WTC11 (cell line): ENCODE measurements around the gene ATXN7L2. TPM values are rescaled to one million over a fixed set of nuclear protein-coding genes. Genes with fewer than 3 reads are reported as not detected.

Experiments
- ATAC-seq: fragments of 200-7000 bp; cut with Tn5 transposase; 2 replicates; pipeline ENCODE4 v1.10.0; 2021; ENCODE audit warnings: mild to moderate bottlenecking, moderate library complexity
- CTCF ChIA-PET: fragments of 300-600 bp; sonication (Branson Sonifier 250); formaldehyde crosslinking; loops from one replicate; lab custom pipeline; 2021; ENCODE audit warnings: antibody characterized with exemption; lab: Charles Lee
- POLR2A ChIA-PET: fragments of 350-600 bp; sonication (Branson Sonifier 250); formaldehyde crosslinking; loops from one replicate; lab custom pipeline; 2021; ENCODE audit warnings: antibody characterized with exemption; lab: Charles Lee
- DNase-seq: peaks from one replicate; pipeline ENCODE4 v3.0.0; 2021; ENCODE audit warnings: low spot score
- H3K27ac Mint-ChIP-seq: 2 replicates; pipeline ENCODE4 v1.8.0; 2021; ENCODE audit warnings: mixed read lengths
- H3K27me3 Mint-ChIP-seq: 2 replicates; pipeline ENCODE4 v1.8.0; 2021; ENCODE audit warnings: low read depth, mild to moderate bottlenecking, moderate library complexity, mixed read lengths
- H3K36me3 Mint-ChIP-seq: 2 replicates; pipeline ENCODE4 v1.8.0; 2021; ENCODE audit warnings: mixed read lengths
- H3K4me1 Mint-ChIP-seq: 2 replicates; pipeline ENCODE4 v1.8.0; 2022; ENCODE audit warnings: mixed read lengths
- H3K4me3 Mint-ChIP-seq: 2 replicates; pipeline ENCODE4 v1.8.0; 2021; ENCODE audit warnings: mild to moderate bottlenecking, moderate library complexity, mixed read lengths
- H3K9me3 Mint-ChIP-seq: 2 replicates; pipeline ENCODE4 v1.8.0; 2021; ENCODE audit warnings: mixed read lengths
- CREB1 ChIP-seq: sonication (generic); formaldehyde crosslinking; IDR thresholded peaks from 2 replicates; pipeline ENCODE4 v1.8.0; 2023; ENCODE audit warnings: mild to moderate bottlenecking, missing genetic modification reagents
- CREM ChIP-seq: sonication (generic); formaldehyde crosslinking; IDR thresholded peaks from 2 replicates; pipeline ENCODE4 v1.8.1; 2022; ENCODE audit warnings: mild to moderate bottlenecking, missing genetic modification reagents, moderate library complexity
- ETV6 ChIP-seq: sonication (generic); formaldehyde crosslinking; IDR thresholded peaks from 2 replicates; pipeline ENCODE4 v1.8.1; 2022; ENCODE audit warnings: mild to moderate bottlenecking, missing genetic modification reagents
- FOXJ3 ChIP-seq: sonication (generic); formaldehyde crosslinking; IDR thresholded peaks from 2 replicates; pipeline ENCODE4 v1.9.0; 2021; ENCODE audit warnings: missing genetic modification reagents, mild to moderate bottlenecking, borderline replicate concordance
- FOXP1 ChIP-seq: sonication (generic); formaldehyde crosslinking; IDR thresholded peaks from 2 replicates; pipeline ENCODE4 v1.8.0; 2022; ENCODE audit warnings: missing genetic modification reagents, mild to moderate bottlenecking, moderate library complexity, borderline replicate concordance
- GRHL2 ChIP-seq: fragments of 250-450 bp; sonication (Bioruptor Pico); IDR thresholded peaks from 2 replicates; pipeline ENCODE4 v1.8.0; 2022; ENCODE audit warnings: mild to moderate bottlenecking, moderate library complexity; ENCODE audit not compliant: insufficient replicate concordance, severe bottlenecking
- KAT7 ChIP-seq: sonication (generic); formaldehyde crosslinking; IDR thresholded peaks from 2 replicates; pipeline ENCODE4 v1.8.1; 2023; ENCODE audit warnings: missing genetic modification reagents, mild to moderate bottlenecking, borderline replicate concordance
- MYBL2 ChIP-seq: sonication (generic); formaldehyde crosslinking; IDR thresholded peaks from 2 replicates; pipeline ENCODE4 v1.8.1; 2023; ENCODE audit warnings: mild to moderate bottlenecking, moderate library complexity, missing genetic modification reagents
- NR2C2 ChIP-seq: sonication (generic); formaldehyde crosslinking; IDR thresholded peaks from 2 replicates; pipeline ENCODE4 v1.8.0; 2022; ENCODE audit warnings: mild to moderate bottlenecking, missing genetic modification reagents
- PRRX2 ChIP-seq: fragments of 250-450 bp; sonication (Bioruptor Pico); IDR thresholded peaks from 2 replicates; pipeline ENCODE4 v1.8.0; 2021; ENCODE audit warnings: mild to moderate bottlenecking
- SP1 ChIP-seq: sonication (generic); formaldehyde crosslinking; conservative IDR thresholded peaks from 2 replicates; pipeline ENCODE4 v1.8.1; 2022; ENCODE audit warnings: missing genetic modification reagents
- ZBTB21 ChIP-seq: sonication (generic); formaldehyde crosslinking; IDR thresholded peaks from 2 replicates; pipeline ENCODE4 v1.8.1; 2023; ENCODE audit warnings: mild to moderate bottlenecking, missing genetic modification reagents, borderline replicate concordance
- ZNF423 ChIP-seq: fragments of 250-450 bp; sonication (Bioruptor Pico); IDR thresholded peaks from 2 replicates; pipeline ENCODE4 v2.1.2; 2022; ENCODE audit warnings: mild to moderate bottlenecking, moderate library complexity
- ZNF671 ChIP-seq: fragments of 250-450 bp; sonication (Bioruptor Pico); IDR thresholded peaks from 2 replicates; pipeline ENCODE4 v1.8.0; 2021; ENCODE audit warnings: mild to moderate bottlenecking
- total RNA-seq: library from RNA; stranded (reverse); gene quantifications from 3 replicates; pipeline ENCODE4 v1.2.3, GENCODE V29; 2021
- TF ChIP-seq, protein P1 (sequence below): sonication (generic); formaldehyde crosslinking; IDR thresholded peaks from 2 replicates; pipeline ENCODE4 v1.8.1; 2023; ENCODE audit warnings: mild to moderate bottlenecking, missing genetic modification reagents
- TF ChIP-seq, protein P2 (sequence below): sonication (generic); formaldehyde crosslinking; IDR thresholded peaks from 2 replicates; pipeline ENCODE4 v1.8.0; 2023; ENCODE audit warnings: missing genetic modification reagents, mild to moderate bottlenecking, borderline replicate concordance
- TF ChIP-seq, protein P3 (sequence below): sonication (generic); formaldehyde crosslinking; IDR thresholded peaks from 2 replicates; pipeline ENCODE4 v1.8.1; 2022; ENCODE audit warnings: mild to moderate bottlenecking, moderate library complexity, missing genetic modification reagents
- TF ChIP-seq, protein P4 (sequence below): sonication (generic); formaldehyde crosslinking; IDR thresholded peaks from 2 replicates; pipeline ENCODE4 v1.8.0; 2022; ENCODE audit warnings: mild to moderate bottlenecking, missing genetic modification reagents
- TF ChIP-seq, protein P5 (sequence below): fragments of 250-450 bp; sonication (Bioruptor Pico); IDR thresholded peaks from 2 replicates; pipeline ENCODE4 v1.9.0; 2021; ENCODE audit warnings: moderate library complexity, mild to moderate bottlenecking, inconsistent platforms, borderline replicate concordance
- TF ChIP-seq, protein P6 (sequence below): sonication (generic); formaldehyde crosslinking; IDR thresholded peaks from 2 replicates; pipeline ENCODE4 v1.8.1; 2023; ENCODE audit warnings: mild to moderate bottlenecking, missing genetic modification reagents, moderate library complexity
- TF ChIP-seq, protein P7 (sequence below): sonication (generic); formaldehyde crosslinking; IDR thresholded peaks from 2 replicates; pipeline ENCODE4 v1.8.0; 2022; ENCODE audit warnings: mild to moderate bottlenecking, missing genetic modification reagents
- TF ChIP-seq, protein P8 (sequence below): fragments of 200-600 bp; IDR thresholded peaks from 2 replicates; pipeline ENCODE4 v1.8.0; 2022; ENCODE audit warnings: antibody characterized with exemption
- TF ChIP-seq, protein P9 (sequence below): sonication (generic); formaldehyde crosslinking; IDR thresholded peaks from 2 replicates; pipeline ENCODE4 v1.8.1; 2022; ENCODE audit warnings: low read depth, mild to moderate bottlenecking, moderate library complexity, missing genetic modification reagents, borderline replicate concordance

Gene ATXN7L2
- total RNA-seq, 1 experiment from 2014 or later: 11.1 TPM

DNA sequence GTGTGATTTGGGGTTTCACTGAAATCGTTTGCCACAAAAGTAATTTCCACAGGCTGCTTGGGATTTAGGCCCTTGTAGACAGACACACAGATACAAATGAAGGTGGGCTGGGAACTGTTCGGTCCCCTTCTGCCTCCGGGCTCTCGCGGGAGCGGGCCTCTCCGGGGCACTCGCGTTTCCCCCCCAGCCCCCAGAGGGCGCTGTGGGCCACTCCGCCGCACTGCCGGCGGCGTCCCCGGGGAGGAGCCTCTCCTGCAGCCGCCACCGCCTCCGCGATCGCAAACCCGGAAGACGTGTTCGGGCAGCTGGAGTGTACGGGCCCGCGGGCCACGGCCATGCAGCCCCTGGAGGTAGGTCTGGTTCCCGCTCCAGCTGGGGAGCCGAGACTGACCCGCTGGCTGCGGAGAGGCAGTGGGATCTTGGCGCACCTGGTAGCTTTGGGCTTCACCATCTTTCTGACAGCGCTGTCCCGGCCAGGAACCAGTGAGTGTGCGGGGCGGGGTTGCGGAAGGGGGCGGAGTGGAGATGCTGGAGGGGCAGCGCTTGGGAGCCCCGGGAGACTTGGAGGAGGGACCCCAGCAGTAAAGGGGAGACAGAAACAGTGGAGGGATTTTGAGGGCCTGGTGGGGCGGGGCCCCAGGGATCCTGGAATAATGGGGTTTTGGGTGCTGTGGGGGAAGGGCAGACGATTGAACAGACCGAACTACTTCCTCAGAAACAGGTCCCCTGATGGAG, 10.3 kb downstream of the ATXN7L2 start, which contains the start of gene CYB561D1:
CYB561D1 (plus strand) TSS at position 290 of the 735 bp plus-strand sequence; CDS start at position 336, 46 bp downstream.
- no peaks in the 10 kb centered on the region for H3K36me3 Mint-ChIP-seq
- H3K4me1 Mint-ChIP-seq: peaks cover 22% of the 10 kb centered on the region
- peak; percentile 90 for DNase-seq
- ATAC-seq: peak; percentile 81
- peak within 1 kb of the TSS; percentile 90 for H3K4me3 Mint-ChIP-seq
- no peaks in the 10 kb centered on the region for H3K27me3 Mint-ChIP-seq
- CTCF ChIA-PET: interaction anchor here (0.7 to 13.8 kb wide), 27 partner anchors 9 to 491 kb away, joined by 3 to 740 read pairs (median 4); partner anchors contain the start of genes AHCYL1, AMIGO1, ATXN7L2 and GNAI3
- 0 out of 2 replicates have a peak within 1 kb of the TSS, but pooled peaks have one; percentile 60 for H3K27ac Mint-ChIP-seq
- POLR2A ChIA-PET: interaction anchor here (0.6 to 0.8 kb wide), 3 partner anchors 36 to 66 kb away, joined by 3 to 5 read pairs (median 3); partner anchors contain the start of gene GNAI3
- no peaks in the 10 kb centered on the region for H3K9me3 Mint-ChIP-seq
- TF ChIP-seq CREB1 (CRISPR knock-in tag) (no peak), ETV6 (CRISPR knock-in tag) (peak; percentile 69; the same call in 1 of the 2 replicates), MYBL2 (CRISPR knock-in tag) (peak; percentile 81; the same call in 1 of the 2 replicates), NR2C2 (CRISPR knock-in tag) (no peak), FOXJ3 (CRISPR knock-in tag) (no peak), KAT7 (CRISPR knock-in tag) (peak; percentile 76), SP1 (peak; percentile 90), ZBTB21 (CRISPR knock-in tag) (no peak), ZNF423 (peak; percentile 15; the same call in 1 of the 2 replicates), ZNF671 (CRISPR knock-in tag) (no peak), FOXP1 (CRISPR knock-in tag) (peak; percentile 51; the same call in 1 of the 2 replicates), CREM (CRISPR knock-in tag) (peak; percentile 72; the same call in 1 of the 2 replicates), GRHL2 (no peak), PRRX2 (CRISPR knock-in tag) (no peak)
- TF ChIP-seq, protein P1, sequence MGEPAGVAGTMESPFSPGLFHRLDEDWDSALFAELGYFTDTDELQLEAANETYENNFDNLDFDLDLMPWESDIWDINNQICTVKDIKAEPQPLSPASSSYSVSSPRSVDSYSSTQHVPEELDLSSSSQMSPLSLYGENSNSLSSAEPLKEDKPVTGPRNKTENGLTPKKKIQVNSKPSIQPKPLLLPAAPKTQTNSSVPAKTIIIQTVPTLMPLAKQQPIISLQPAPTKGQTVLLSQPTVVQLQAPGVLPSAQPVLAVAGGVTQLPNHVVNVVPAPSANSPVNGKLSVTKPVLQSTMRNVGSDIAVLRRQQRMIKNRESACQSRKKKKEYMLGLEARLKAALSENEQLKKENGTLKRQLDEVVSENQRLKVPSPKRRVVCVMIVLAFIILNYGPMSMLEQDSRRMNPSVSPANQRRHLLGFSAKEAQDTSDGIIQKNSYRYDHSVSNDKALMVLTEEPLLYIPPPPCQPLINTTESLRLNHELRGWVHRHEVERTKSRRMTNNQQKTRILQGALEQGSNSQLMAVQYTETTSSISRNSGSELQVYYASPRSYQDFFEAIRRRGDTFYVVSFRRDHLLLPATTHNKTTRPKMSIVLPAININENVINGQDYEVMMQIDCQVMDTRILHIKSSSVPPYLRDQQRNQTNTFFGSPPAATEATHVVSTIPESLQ (CRISPR knock-in tag): no peak
- TF ChIP-seq, protein P2, sequence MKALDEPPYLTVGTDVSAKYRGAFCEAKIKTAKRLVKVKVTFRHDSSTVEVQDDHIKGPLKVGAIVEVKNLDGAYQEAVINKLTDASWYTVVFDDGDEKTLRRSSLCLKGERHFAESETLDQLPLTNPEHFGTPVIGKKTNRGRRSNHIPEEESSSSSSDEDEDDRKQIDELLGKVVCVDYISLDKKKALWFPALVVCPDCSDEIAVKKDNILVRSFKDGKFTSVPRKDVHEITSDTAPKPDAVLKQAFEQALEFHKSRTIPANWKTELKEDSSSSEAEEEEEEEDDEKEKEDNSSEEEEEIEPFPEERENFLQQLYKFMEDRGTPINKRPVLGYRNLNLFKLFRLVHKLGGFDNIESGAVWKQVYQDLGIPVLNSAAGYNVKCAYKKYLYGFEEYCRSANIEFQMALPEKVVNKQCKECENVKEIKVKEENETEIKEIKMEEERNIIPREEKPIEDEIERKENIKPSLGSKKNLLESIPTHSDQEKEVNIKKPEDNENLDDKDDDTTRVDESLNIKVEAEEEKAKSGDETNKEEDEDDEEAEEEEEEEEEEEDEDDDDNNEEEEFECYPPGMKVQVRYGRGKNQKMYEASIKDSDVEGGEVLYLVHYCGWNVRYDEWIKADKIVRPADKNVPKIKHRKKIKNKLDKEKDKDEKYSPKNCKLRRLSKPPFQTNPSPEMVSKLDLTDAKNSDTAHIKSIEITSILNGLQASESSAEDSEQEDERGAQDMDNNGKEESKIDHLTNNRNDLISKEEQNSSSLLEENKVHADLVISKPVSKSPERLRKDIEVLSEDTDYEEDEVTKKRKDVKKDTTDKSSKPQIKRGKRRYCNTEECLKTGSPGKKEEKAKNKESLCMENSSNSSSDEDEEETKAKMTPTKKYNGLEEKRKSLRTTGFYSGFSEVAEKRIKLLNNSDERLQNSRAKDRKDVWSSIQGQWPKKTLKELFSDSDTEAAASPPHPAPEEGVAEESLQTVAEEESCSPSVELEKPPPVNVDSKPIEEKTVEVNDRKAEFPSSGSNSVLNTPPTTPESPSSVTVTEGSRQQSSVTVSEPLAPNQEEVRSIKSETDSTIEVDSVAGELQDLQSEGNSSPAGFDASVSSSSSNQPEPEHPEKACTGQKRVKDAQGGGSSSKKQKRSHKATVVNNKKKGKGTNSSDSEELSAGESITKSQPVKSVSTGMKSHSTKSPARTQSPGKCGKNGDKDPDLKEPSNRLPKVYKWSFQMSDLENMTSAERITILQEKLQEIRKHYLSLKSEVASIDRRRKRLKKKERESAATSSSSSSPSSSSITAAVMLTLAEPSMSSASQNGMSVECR (CRISPR knock-in tag): peak; percentile 83; the same call in 1 of the 2 replicates
- TF ChIP-seq, protein P3, sequence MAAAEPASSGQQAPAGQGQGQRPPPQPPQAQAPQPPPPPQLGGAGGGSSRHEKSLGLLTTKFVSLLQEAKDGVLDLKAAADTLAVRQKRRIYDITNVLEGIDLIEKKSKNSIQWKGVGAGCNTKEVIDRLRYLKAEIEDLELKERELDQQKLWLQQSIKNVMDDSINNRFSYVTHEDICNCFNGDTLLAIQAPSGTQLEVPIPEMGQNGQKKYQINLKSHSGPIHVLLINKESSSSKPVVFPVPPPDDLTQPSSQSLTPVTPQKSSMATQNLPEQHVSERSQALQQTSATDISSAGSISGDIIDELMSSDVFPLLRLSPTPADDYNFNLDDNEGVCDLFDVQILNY: peak; percentile 63; the same call in 1 of the 2 replicates
- TF ChIP-seq, protein P4, sequence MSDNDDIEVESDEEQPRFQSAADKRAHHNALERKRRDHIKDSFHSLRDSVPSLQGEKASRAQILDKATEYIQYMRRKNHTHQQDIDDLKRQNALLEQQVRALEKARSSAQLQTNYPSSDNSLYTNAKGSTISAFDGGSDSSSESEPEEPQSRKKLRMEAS (CRISPR knock-in tag): peak; percentile 78
- TF ChIP-seq, protein P5, sequence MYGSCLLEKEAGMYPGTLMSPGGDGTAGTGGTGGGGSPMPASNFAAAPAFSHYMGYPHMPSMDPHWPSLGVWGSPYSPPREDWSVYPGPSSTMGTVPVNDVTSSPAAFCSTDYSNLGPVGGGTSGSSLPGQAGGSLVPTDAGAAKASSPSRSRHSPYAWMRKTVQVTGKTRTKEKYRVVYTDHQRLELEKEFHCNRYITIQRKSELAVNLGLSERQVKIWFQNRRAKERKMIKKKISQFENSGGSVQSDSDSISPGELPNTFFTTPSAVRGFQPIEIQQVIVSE: no peak
- TF ChIP-seq, protein P6, sequence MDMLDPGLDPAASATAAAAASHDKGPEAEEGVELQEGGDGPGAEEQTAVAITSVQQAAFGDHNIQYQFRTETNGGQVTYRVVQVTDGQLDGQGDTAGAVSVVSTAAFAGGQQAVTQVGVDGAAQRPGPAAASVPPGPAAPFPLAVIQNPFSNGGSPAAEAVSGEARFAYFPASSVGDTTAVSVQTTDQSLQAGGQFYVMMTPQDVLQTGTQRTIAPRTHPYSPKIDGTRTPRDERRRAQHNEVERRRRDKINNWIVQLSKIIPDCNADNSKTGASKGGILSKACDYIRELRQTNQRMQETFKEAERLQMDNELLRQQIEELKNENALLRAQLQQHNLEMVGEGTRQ (CRISPR knock-in tag): no peak
- TF ChIP-seq, protein P7, sequence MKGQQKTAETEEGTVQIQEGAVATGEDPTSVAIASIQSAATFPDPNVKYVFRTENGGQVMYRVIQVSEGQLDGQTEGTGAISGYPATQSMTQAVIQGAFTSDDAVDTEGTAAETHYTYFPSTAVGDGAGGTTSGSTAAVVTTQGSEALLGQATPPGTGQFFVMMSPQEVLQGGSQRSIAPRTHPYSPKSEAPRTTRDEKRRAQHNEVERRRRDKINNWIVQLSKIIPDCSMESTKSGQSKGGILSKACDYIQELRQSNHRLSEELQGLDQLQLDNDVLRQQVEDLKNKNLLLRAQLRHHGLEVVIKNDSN (CRISPR knock-in tag): 0 out of 2 replicates have a peak, but pooled peaks have one; percentile 20
- TF ChIP-seq, protein P8, sequence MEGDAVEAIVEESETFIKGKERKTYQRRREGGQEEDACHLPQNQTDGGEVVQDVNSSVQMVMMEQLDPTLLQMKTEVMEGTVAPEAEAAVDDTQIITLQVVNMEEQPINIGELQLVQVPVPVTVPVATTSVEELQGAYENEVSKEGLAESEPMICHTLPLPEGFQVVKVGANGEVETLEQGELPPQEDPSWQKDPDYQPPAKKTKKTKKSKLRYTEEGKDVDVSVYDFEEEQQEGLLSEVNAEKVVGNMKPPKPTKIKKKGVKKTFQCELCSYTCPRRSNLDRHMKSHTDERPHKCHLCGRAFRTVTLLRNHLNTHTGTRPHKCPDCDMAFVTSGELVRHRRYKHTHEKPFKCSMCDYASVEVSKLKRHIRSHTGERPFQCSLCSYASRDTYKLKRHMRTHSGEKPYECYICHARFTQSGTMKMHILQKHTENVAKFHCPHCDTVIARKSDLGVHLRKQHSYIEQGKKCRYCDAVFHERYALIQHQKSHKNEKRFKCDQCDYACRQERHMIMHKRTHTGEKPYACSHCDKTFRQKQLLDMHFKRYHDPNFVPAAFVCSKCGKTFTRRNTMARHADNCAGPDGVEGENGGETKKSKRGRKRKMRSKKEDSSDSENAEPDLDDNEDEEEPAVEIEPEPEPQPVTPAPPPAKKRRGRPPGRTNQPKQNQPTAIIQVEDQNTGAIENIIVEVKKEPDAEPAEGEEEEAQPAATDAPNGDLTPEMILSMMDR: peak; percentile 84
- TF ChIP-seq, protein P9, sequence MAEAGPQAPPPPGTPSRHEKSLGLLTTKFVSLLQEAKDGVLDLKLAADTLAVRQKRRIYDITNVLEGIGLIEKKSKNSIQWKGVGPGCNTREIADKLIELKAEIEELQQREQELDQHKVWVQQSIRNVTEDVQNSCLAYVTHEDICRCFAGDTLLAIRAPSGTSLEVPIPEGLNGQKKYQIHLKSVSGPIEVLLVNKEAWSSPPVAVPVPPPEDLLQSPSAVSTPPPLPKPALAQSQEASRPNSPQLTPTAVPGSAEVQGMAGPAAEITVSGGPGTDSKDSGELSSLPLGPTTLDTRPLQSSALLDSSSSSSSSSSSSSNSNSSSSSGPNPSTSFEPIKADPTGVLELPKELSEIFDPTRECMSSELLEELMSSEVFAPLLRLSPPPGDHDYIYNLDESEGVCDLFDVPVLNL: no peak
